ENCODE data around the gene MB21D2. TPM values are rescaled to one million over a fixed set of nuclear protein-coding genes. Genes with fewer than 3 reads are reported as not detected.

Gene MB21D2
- total RNA-seq, 3 donors from 2014 or later = 3.0 to 4.6 (median 3.4) TPM

DNA sequence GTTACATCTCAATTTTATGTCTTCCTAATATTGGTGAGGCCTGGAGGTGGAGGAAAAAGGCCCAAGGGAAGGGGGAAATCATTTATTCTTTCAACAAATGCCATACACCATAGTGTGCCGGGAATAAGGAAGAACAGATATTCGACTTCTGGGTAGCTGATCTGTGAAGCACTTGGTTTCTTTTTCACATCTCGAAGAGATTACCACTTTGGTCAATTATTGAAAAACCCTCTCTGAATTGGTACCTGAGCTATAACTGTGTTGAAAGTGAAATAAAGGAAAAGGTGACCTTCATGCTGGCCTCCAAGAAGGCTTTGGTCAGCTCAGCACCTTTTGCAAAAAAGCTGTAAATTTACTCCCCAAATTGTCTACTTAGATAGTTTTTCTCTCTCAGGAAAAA is 14.2 kb upstream of the MB21D2 start:
- Mint-ChIP-seq H3K9me3 (no peaks in the 10 kb centered on the region), H3K4me1 (ENCODE audit: low read depth) (peaks cover 2% of the 10 kb centered on the region), H3K4me3 (no peak overlapping the region), H3K27me3 (ENCODE audit: low read depth) (no peaks in the 10 kb centered on the region), H3K36me3 (ENCODE audit: insufficient read depth) (no peaks in the 10 kb centered on the region)
- no peak for ATAC-seq
- no peak for DNase-seq

DNA sequence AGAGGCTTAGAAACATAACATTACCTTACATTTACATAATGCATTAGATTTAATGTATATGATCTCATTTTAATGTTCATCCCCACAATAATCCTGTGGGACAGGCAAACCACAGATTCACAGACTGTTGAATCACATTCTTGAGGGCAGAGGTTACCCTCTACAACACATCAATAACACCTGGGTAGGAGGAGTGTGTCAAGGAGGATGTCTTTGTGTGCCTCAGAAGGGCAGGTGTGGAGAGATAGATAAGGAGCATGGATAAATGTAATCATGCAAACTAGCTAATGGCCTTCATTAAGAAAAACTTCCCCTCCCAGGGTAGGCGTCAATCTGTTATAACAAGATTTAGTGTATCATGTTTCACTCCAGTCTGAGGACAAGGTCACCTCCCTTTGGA is 12.9 kb upstream of the MB21D2 start:
- no peaks in the 10 kb centered on the region for H3K36me3 Mint-ChIP-seq (ENCODE audit: insufficient read depth)
- H3K9me3 Mint-ChIP-seq = no peaks in the 10 kb centered on the region

DNA sequence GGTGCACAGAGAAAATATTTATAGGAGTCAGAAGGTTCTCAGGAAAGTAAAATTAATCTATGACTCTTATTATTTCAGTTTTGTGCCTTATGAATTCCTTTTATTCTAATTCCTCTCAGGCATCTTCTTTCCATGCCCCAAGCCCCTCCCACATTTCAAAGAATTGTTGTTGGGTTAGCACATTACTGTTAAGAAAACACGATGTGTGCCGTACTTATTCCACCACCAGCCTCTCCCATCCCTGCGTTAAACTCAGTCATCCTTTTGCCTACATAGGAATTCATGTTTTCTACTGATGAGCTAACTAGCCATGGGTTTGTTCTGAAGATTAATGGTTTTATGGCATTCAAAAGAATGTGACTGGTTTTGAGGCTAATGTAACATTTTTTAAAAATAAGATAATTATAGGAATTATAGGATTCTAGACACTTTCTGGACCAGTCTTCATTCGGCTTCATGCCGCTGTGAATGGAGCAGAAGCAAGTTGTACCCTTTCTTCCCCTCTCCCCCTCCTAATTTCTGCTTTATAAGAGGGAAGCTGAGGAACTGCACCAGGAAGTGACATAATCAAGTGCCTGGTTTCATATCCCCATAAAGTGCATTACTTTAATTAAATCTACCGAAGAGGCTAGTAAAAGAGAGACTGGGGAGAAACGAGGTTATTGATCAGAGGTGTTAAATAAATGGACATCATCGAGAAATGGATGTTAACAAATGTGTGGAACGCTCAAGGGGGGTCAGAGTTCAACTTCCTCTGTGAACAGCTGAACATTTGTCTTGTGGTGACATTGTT is 12.3 kb upstream of the MB21D2 start:
- no peak for ATAC-seq
- H3K4me1 Mint-ChIP-seq (ENCODE audit: low read depth) = no peaks in the 10 kb centered on the region

More for the DNA sequence above, 12.9 kb upstream of the MB21D2 start:
- Mint-ChIP-seq H3K4me3 (no peak overlapping the region), H3K27me3 (ENCODE audit: low read depth) (no peaks in the 10 kb centered on the region), H3K4me1 (ENCODE audit: low read depth) (peaks cover 2% of the 10 kb centered on the region)
- ATAC-seq (no peak), DNase-seq (no peak)

DNA sequence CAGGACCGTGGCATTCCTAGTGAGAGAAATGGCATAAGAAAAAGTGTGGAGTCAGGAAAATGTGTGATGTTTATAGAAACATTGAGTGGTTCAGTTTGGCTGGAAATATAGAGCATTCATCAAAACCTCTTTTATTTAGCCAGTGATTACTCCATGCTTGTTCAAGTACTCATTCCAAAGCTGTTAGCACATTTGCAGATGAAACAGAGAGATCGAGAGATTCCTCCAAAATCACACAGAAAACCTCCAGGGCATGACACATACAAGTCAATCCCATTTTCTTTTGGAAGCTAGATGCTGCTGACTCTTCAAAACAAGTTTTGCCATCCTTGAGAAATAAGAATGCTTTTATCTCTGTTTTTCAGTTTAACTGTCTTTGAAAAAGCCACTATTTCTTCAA is 11.5 kb upstream of the MB21D2 start:
- no peak overlapping the region for H3K4me3 Mint-ChIP-seq
- DNase-seq (no peak), ATAC-seq (no peak)
- H3K9me3 Mint-ChIP-seq = no peaks in the 10 kb centered on the region
- no peaks in the 10 kb centered on the region for H3K36me3 Mint-ChIP-seq (ENCODE audit: insufficient read depth)
- no peaks in the 10 kb centered on the region for H3K4me1 Mint-ChIP-seq (ENCODE audit: low read depth)
- peaks cover under 1% of the 10 kb centered on the region for H3K27me3 Mint-ChIP-seq (ENCODE audit: low read depth)

More for the DNA sequence above, 12.3 kb upstream of the MB21D2 start:
- DNase-seq = no peak
- Mint-ChIP-seq H3K27me3 (ENCODE audit: low read depth) (no peaks in the 10 kb centered on the region), H3K4me3 (no peak overlapping the region), H3K36me3 (ENCODE audit: insufficient read depth) (no peaks in the 10 kb centered on the region), H3K9me3 (no peaks in the 10 kb centered on the region)

DNA sequence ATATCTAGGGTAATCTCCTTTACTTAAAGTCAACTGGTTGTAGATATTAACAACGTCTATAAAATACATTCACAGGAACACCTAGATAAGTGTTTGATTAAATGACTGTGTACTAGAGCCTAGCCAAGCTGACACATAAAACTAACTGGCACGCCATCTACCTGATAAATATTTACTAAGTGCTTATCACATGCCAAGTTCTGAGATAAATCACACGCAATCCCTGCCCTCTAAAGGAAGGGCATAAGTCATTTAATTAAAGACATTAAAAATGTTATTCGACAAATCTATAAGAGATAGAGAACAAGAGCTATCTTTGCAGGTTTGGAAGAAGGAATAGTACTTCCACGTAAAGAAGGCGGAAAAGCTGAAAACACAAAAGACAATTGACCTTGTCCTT is 11.1 kb upstream of the MB21D2 start:
- H3K36me3 Mint-ChIP-seq (ENCODE audit: insufficient read depth) = no peaks in the 10 kb centered on the region
- no peaks in the 10 kb centered on the region for H3K9me3 Mint-ChIP-seq
- ATAC-seq (no peak), DNase-seq (no peak)
- no peak overlapping the region for H3K4me3 Mint-ChIP-seq
- H3K27me3 Mint-ChIP-seq (ENCODE audit: low read depth) = peaks cover 4% of the 10 kb centered on the region
- no peaks in the 10 kb centered on the region for H3K4me1 Mint-ChIP-seq (ENCODE audit: low read depth)

GRCh38 chr3:192928016-192928415 is 10.4 kb upstream of the MB21D2 start:
- peaks cover 4% of the 10 kb centered on the region for H3K27me3 Mint-ChIP-seq (ENCODE audit: low read depth)
- H3K4me3 Mint-ChIP-seq = no peak overlapping the region
- H3K36me3 Mint-ChIP-seq (ENCODE audit: insufficient read depth) = no peaks in the 10 kb centered on the region
- H3K9me3 Mint-ChIP-seq = no peaks in the 10 kb centered on the region
- no peaks in the 10 kb centered on the region for H3K4me1 Mint-ChIP-seq (ENCODE audit: low read depth)
- ATAC-seq (no peak), DNase-seq (no peak)

- no peaks in the 10 kb centered on the region for H3K4me1 Mint-ChIP-seq (ENCODE audit: low read depth)
- no peaks in the 10 kb centered on the region for H3K36me3 Mint-ChIP-seq (ENCODE audit: insufficient read depth)
- no peak overlapping the region for H3K4me3 Mint-ChIP-seq
- peaks cover 4% of the 10 kb centered on the region for H3K27me3 Mint-ChIP-seq (ENCODE audit: low read depth)
- ATAC-seq = no peak
- DNase-seq = no peak
- no peaks in the 10 kb centered on the region for H3K9me3 Mint-ChIP-seq
Measured at GRCh38 chr3:192927016-192927415, 9.4 kb upstream of the MB21D2 start.

DNA sequence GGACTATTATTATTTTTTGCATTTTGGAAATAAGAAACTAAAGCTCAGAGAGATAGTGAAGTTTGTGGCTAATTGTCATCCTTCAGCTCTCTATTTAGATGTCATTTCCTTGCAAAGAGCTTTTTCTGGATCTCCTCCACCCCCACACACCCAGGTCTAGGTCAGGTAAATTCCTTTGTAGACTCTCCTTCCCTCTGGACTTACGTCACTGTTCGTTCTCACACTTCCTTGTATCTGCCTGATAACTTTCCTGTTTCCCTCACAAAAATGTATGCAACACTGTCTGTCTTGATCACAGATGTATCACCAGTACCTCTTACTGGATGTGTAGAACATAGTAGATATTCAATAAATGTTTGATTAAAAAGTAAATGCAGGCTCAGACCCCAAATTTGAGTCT is 6.1 kb upstream of the MB21D2 start:
- ATAC-seq (no peak), DNase-seq (no peak)
- Mint-ChIP-seq H3K27me3 (ENCODE audit: low read depth) (peaks cover 23% of the 10 kb centered on the region), H3K36me3 (ENCODE audit: insufficient read depth) (no peaks in the 10 kb centered on the region), H3K4me1 (ENCODE audit: low read depth) (peaks cover 3% of the 10 kb centered on the region), H3K9me3 (no peaks in the 10 kb centered on the region), H3K4me3 (no peak overlapping the region)

DNA sequence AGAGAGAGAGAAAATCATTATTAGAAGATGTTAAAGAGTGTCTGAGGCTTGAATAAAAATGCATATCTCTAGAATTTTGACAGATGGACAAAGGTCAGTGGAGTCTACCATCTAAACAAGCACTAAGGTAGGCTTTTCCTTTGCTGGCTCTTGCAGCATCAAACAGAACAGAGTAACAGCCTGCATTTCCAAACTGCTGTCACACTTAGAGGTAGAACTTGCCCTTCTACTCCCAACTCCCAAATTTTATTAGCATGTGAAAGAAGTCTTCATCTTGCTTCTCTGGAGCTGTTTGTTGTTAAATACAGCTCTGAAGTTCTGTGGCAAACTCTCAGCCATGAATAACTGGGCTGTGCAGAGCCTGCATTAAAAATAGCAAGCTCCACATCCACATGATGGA is 4.1 kb upstream of the MB21D2 start:
- no peaks in the 10 kb centered on the region for H3K36me3 Mint-ChIP-seq (ENCODE audit: insufficient read depth)
- H3K4me3 Mint-ChIP-seq = no peak overlapping the region
- DNase-seq = no peak
- peaks cover 38% of the 10 kb centered on the region for H3K27me3 Mint-ChIP-seq (ENCODE audit: low read depth)
- no peaks in the 10 kb centered on the region for H3K9me3 Mint-ChIP-seq
- ATAC-seq = no peak
- peaks cover 11% of the 10 kb centered on the region for H3K4me1 Mint-ChIP-seq (ENCODE audit: low read depth)

GRCh38 chr3:192920411-192920810 is 2.8 kb upstream of the MB21D2 start:
- Mint-ChIP-seq H3K27me3 (ENCODE audit: low read depth) (peaks cover 50% of the 10 kb centered on the region), H3K9me3 (no peaks in the 10 kb centered on the region), H3K4me1 (ENCODE audit: low read depth) (peaks cover 21% of the 10 kb centered on the region), H3K4me3 (no peak overlapping the region), H3K36me3 (ENCODE audit: insufficient read depth) (no peaks in the 10 kb centered on the region)
- no peak for DNase-seq
- ATAC-seq = no peak

- Mint-ChIP-seq H3K4me1 (ENCODE audit: low read depth) (peaks cover 21% of the 10 kb centered on the region), H3K36me3 (ENCODE audit: insufficient read depth) (no peaks in the 10 kb centered on the region), H3K27me3 (ENCODE audit: low read depth) (peaks cover 51% of the 10 kb centered on the region), H3K9me3 (no peaks in the 10 kb centered on the region), H3K4me3 (no peak overlapping the region)
- DNase-seq (no peak), ATAC-seq (no peak)
Measured at GRCh38 chr3:192919901-192920300, 2.2 kb upstream of the MB21D2 start.

- Mint-ChIP-seq H3K9me3 (no peaks in the 10 kb centered on the region), H3K36me3 (ENCODE audit: insufficient read depth) (no peaks in the 10 kb centered on the region), H3K4me3 (peak overlapping the region; percentile 86), H3K4me1 (ENCODE audit: low read depth) (peaks cover 23% of the 10 kb centered on the region), H3K27me3 (ENCODE audit: low read depth) (peaks cover 47% of the 10 kb centered on the region)
- DNase-seq = no peak
- ATAC-seq = no peak
Measured at GRCh38 chr3:192918275-192918588, 576 bp upstream of the MB21D2 start.

GRCh38 chr3:192917028-192917403 is 640 bp downstream of the MB21D2 start:
- ATAC-seq = peak; percentile 21 to 39
- Mint-ChIP-seq H3K4me3 (peak overlapping the region; percentile 86), H3K4me1 (ENCODE audit: low read depth) (peaks cover 23% of the 10 kb centered on the region), H3K9me3 (no peaks in the 10 kb centered on the region), H3K36me3 (ENCODE audit: insufficient read depth) (no peaks in the 10 kb centered on the region), H3K27me3 (ENCODE audit: low read depth) (peaks cover 47% of the 10 kb centered on the region)
- peak; percentile 17 for DNase-seq

DNA sequence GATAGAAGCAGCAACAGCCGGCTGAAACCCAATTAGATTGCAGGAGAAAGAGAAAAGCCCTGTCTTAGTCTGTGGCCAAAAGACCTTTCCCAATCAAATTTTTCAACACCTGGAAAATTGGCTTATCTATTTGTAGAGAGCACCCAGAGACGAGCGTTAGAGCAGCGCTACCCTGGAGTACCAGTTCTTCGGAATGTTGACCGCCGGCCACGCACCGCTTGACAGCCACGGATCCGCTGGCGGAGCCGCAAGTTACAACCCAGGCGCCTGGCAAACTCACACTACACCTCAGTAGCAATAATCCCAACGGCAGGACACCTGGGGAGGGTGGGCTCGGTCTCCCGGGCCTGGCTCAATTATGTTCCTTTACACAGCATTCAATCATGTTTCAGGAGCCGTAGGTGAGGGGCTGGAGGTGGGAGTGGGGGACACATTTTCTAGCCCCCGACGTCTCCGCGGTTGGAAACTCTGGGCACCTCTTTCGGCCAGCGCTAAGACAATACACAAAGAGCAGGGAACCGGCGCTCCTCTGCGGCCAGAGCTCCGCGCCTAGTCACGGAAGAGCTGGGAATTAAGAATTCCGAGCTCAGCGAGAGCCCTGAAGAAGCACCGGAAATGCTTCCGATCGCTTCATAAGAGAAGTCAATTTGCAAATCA is 1.2 kb downstream of the MB21D2 start:
- Mint-ChIP-seq H3K4me1 (ENCODE audit: low read depth) (peaks cover 23% of the 10 kb centered on the region), H3K27me3 (ENCODE audit: low read depth) (peaks cover 47% of the 10 kb centered on the region), H3K9me3 (no peaks in the 10 kb centered on the region), H3K4me3 (peak overlapping the region; percentile 86), H3K36me3 (ENCODE audit: insufficient read depth) (no peaks in the 10 kb centered on the region)
- ATAC-seq (no peak), DNase-seq (no peak)

DNA sequence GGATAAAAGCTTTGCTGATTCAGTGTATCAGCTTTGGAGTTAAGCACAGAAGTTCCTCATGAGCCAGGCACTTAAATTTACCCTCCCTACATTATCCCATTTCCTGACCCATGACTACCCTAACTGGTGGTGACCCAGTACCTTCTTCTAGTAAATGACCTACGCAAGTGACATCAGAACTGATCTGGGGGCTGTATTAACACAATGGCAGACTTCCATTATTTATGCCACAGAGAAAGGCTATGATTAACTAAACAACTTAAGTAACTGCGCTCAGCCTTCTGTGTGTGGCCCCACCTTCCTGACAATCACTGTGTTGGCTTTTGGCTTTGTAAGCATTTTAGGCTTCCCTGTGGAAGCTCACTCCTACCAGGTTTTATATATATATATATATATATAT is 1.9 kb downstream of the MB21D2 start:
- peak overlapping the region; percentile 57 for H3K4me3 Mint-ChIP-seq
- H3K36me3 Mint-ChIP-seq (ENCODE audit: insufficient read depth) = no peaks in the 10 kb centered on the region
- peaks cover 45% of the 10 kb centered on the region for H3K27me3 Mint-ChIP-seq (ENCODE audit: low read depth)
- peaks cover 23% of the 10 kb centered on the region for H3K4me1 Mint-ChIP-seq (ENCODE audit: low read depth)
- no peak for DNase-seq
- ATAC-seq = no peak
- no peaks in the 10 kb centered on the region for H3K9me3 Mint-ChIP-seq
